ENCODE results near the gene PTPRK.

The PTPRK gene

GRCh38 chr6:127976111-127976510 is 544.3 kb downstream of the PTPRK start:
- in situ Hi-C loops (cut with MboI; ENCODE audit: low sequenced_read_pairs), result no loop called here

GRCh38 chr6:127972815-127973214 is 547.6 kb downstream of the PTPRK start:
- in situ Hi-C loops (cut with MboI; ENCODE audit: low sequenced_read_pairs), result no loop called here

GRCh38 chr6:127971945-127972391 is 548.4 kb downstream of the PTPRK start:
- in situ Hi-C loops (cut with MboI; ENCODE audit: low sequenced_read_pairs), result no loop called here

GRCh38 chr6:127971386-127971785 is 549.0 kb downstream of the PTPRK start:
- in situ Hi-C loops (cut with MboI; ENCODE audit: low sequenced_read_pairs), result no loop called here

GRCh38 chr6:127969701-127970100 is 550.7 kb downstream of the PTPRK start:
- in situ Hi-C loops (cut with MboI; ENCODE audit: low sequenced_read_pairs), result no loop called here

GRCh38 chr6:127968394-127968793 is 552.0 kb downstream of the PTPRK start:
- in situ Hi-C loops (cut with MboI; ENCODE audit: low sequenced_read_pairs), result no loop called here

- in situ Hi-C loops (cut with MboI; ENCODE audit: low sequenced_read_pairs), result no loop called here
These were observed 552.7 kb downstream of the PTPRK start for GRCh38 chr6:127967708-127968107.

GRCh38 chr6:127966616-127967015 is 553.8 kb downstream of the PTPRK start:
- in situ Hi-C loops (cut with MboI; ENCODE audit: low sequenced_read_pairs), result no loop called here

GRCh38 chr6:127963495-127963894 is 556.9 kb downstream of the PTPRK start:
- in situ Hi-C loops (cut with MboI; ENCODE audit: low sequenced_read_pairs), result no loop called here

- in situ Hi-C loops (cut with MboI; ENCODE audit: low sequenced_read_pairs), result no loop called here
These were observed 560.5 kb downstream of the PTPRK start for GRCh38 chr6:127959869-127960268.

- in situ Hi-C loops (cut with MboI; ENCODE audit: low sequenced_read_pairs), result no loop called here
These were observed 563.4 kb downstream of the PTPRK start for GRCh38 chr6:127956956-127957355.

GRCh38 chr6:127956260-127956888 is 564.0 kb downstream of the PTPRK start:
- in situ Hi-C loops (cut with MboI; ENCODE audit: low sequenced_read_pairs), result no loop called here

- in situ Hi-C loops (cut with MboI; ENCODE audit: low sequenced_read_pairs), result no loop called here
These were observed 566.3 kb downstream of the PTPRK start for GRCh38 chr6:127954082-127954481.

GRCh38 chr6:127952831-127953230 is 567.6 kb downstream of the PTPRK start:
- in situ Hi-C loops (cut with MboI; ENCODE audit: low sequenced_read_pairs), result no loop called here

GRCh38 chr6:127952176-127952575 is 568.2 kb downstream of the PTPRK start:
- in situ Hi-C loops (cut with MboI; ENCODE audit: low sequenced_read_pairs), result no loop called here

- in situ Hi-C loops (cut with MboI; ENCODE audit: low sequenced_read_pairs), result no loop called here
These were observed 569.1 kb downstream of the PTPRK start for GRCh38 chr6:127951172-127951917.

- in situ Hi-C loops (cut with MboI; ENCODE audit: low sequenced_read_pairs), result no loop called here
These were observed 569.7 kb downstream of the PTPRK start for GRCh38 chr6:127950566-127951145.

- in situ Hi-C loops (cut with MboI; ENCODE audit: low sequenced_read_pairs), result no loop called here
These were observed 571.1 kb downstream of the PTPRK start for GRCh38 chr6:127949251-127949650.

- in situ Hi-C loops (cut with MboI; ENCODE audit: low sequenced_read_pairs), result no loop called here
These were observed 574.0 kb downstream of the PTPRK start for GRCh38 chr6:127946388-127946787.

GRCh38 chr6:127945434-127946097 is 574.8 kb downstream of the PTPRK start:
- in situ Hi-C loops (cut with MboI; ENCODE audit: low sequenced_read_pairs), result no loop called here

GRCh38 chr6:127941228-127941627 is 579.2 kb downstream of the PTPRK start:
- in situ Hi-C loops (cut with MboI; ENCODE audit: low sequenced_read_pairs), result no loop called here

All from HL-60/S4 treated with phorbol 12-myristate 13-acetate at 8.2 ng/mL for 4 days and 3 days (cell line).